Ramos (cell line): ENCODE measurements around the gene SLCO3A1.

ENCODE experiments used
- in situ Hi-C: fragments of 300-500 bp; cut with MboI; formaldehyde crosslinking; loops from one replicate; pipeline ENCODE4 v1.14.3; 2022; ENCODE audit warnings: low sequenced_read_pairs; ENCODE audit not compliant: unreplicated experiment

SLCO3A1 gene

DNA sequence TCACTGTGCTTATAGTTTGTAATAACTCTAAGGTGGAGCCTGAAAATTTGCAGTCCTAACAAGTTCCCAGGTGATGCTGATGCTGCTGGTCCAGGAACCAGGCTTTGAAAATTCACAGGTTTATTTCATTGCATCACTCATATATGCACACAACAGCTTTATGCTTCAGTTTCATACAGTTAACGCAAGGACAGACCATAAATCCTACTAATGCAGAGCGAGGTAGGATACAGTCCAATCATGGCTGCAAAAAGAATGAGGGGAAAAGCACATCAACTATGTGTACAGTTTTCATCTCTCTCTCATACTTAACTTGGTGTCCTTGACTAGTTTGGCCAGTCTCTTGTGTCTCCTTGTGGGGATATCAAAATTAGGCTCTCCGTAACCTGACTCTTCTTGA is 135.1 kb downstream of the SLCO3A1 start:
- in situ Hi-C loops: no loop called here

DNA sequence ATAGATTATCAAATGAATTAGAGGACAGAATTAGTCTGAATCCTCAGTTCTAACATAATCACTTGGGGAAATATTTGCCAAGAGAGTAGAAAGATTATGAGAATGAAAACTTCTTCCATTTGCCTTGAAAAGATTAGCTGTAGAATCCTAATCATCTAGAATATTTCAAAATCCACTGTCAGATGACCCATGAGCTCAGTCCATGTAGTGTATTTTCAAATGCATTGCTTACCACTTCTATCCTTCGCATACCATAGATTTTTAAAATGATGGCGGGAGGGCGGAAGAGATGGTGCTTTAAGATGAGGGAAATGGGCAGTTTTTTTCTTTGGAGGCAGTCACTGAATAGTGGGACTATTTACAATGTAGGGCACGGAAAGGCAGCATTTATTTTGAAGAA is 136.3 kb downstream of the SLCO3A1 start:
- in situ Hi-C loops: no loop called here

GRCh38 chr15:91992945-91993344 is 139.4 kb downstream of the SLCO3A1 start:
- in situ Hi-C loops: no loop called here

DNA sequence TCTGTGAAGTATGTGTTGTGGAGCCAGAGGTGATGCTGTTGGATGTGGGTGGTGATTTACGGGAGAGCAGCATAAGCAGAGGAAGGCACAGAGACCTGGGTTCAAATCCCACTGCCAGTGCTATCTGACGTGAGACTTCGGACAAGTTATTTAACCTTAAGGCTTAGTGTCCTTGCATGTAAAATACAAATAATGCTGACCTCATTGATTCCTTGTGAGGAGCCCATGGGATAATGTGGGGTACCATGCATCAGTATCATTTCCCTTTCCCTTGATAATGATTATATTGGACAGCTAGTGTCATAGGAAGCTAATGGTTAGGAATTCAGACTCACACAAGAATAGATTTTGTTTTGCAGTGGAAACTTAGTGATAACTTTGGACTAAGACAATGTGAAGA is 141.6 kb downstream of the SLCO3A1 start:
- in situ Hi-C loops: no loop called here

DNA sequence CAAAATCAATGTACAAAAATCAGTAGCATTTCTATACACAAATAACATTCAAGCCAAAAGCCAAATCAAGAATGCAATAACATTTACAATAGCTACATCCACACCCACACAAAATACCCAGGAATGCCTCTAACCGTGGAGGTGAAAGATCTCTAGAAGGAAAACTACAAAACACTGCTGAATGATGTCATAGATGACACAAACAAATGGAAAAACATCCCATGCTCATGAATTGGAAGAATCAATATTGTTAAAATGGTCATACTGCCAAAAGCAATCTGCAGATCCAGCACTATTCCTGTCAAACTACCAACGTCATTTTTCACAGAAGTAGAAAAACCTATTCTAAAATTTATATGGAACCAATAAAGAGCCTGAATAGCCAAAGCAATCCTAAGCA is 143.7 kb downstream of the SLCO3A1 start:
- in situ Hi-C loops: no loop called here

- in situ Hi-C loops: no loop called here
Observed at GRCh38 chr15:92000709-92001108, 147.2 kb downstream of the SLCO3A1 start.

GRCh38 chr15:92001307-92001706 is 147.8 kb downstream of the SLCO3A1 start:
- in situ Hi-C loops: no loop called here

GRCh38 chr15:92002666-92003065 is 149.2 kb downstream of the SLCO3A1 start:
- in situ Hi-C loops: no loop called here

DNA sequence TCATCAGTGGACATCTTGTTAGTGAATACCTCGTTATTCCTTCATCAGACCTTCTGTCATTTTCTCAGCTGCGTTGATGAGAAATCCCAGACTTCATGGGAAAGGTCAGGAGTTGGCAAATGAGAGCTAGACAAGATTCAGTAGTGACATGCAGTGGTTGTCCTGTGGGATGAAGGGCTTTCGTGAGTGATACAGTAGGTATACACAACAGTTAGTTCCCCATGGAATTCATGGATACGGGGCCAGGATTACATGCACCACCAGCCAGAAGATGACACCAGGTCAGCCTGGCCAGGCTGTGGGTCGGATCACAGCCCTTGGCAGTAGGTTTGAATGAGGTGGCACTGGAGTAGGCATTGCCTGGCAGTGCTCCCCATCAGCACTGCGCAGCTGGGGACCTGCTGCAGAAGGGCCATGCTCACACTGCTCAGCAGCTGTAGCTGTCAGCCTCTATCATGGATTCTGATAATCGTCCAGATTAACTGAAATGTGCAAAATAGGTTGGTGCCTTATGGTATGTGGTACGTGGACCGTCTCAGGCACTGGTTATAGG is 150.1 kb downstream of the SLCO3A1 start:
- in situ Hi-C loops: no loop called here

GRCh38 chr15:92005154-92005553 is 151.6 kb downstream of the SLCO3A1 start:
- in situ Hi-C loops: no loop called here

DNA sequence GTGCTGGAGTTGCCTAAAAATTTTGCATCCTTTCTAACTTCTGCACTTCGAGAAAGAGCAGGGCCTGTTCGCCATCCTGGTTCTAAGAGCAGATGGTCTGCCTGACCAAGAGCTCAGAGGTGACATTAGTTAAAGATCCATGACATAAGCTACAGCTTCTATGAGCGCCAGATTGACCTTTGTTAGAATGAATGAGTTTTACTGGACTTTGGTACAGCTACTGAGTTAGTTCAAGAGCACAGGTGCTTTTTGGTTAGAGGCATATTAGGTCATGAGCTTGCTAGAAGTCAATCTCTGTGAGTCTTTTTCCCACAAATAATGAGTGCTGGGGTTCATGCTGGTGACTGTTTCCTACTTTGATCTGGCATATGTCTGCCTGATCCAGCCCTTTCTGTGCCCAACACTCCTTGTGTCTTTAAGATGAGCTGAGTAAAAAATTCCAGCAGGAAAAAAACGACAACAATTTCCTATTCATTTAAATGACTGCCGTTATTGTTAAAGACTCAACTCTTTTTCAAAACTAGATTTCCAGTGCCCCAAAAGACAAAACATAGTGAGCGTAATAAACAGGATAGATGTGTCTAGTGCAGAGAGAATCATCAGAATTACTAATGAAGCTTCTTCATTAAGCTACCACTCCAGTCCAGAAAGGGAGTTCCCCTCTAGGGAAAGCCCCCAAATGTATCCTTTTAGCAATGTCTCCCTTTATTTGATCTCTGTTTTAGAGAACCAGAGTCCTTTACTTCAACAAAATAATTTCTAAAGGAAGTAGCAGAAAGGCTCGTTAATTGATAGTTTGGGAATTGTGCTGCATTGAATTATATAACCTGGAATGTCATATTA is 152.9 kb downstream of the SLCO3A1 start:
- in situ Hi-C loops: no loop called here

- in situ Hi-C loops: no loop called here
Observed at GRCh38 chr15:92009162-92009561, 155.7 kb downstream of the SLCO3A1 start.

DNA sequence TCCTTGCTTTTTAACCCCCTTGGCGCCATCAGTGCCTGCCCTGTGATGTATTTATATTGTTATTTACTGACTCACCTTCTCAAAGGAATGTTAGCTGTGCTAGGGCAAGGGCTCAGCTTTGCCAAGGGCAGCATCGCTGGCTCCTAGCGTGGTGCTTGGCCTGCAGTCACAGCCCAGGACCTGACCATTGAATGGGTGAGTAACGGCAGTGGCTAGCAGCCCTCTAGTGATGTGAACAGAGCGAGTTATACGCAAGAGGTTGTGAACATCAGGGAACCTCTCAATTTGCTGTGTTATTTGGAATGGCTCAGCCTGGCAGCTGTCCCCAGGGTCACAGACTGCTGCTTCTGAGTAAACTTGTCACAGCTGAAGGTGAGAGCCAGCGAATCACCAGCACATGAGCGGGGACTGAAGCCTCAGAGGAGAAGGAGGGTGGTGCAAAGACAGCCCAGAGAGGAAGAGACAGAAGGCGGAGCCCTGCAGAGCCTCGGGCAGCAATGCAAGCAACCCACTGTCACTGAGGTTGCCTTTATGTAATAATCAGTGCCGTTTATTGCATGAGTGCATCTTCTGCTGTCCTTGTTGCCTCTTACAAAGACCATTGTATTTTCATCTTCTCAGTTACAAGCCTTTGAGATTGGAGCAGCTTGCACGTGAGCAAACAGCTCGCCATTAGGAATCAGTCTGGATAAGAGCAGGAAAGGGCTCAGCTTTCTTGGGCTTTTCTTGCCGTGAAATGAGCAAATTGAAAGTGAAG is 158.3 kb downstream of the SLCO3A1 start:
- in situ Hi-C loops: no loop called here

DNA sequence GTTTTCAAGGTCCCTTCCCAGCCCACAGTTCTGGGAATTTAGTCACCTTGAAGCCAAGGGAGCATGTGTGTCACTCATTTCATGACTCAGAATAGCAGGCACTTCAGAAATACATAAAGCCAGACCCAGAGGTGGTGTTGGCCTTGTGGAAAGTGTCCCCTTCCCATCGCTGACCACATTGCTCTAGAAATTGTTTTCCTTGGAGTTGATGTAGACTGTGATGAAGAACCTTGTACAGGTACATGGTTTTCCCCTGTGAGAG is 158.8 kb downstream of the SLCO3A1 start:
- in situ Hi-C loops: no loop called here

GRCh38 chr15:92012881-92013280 is 159.4 kb downstream of the SLCO3A1 start:
- in situ Hi-C loops: no loop called here

DNA sequence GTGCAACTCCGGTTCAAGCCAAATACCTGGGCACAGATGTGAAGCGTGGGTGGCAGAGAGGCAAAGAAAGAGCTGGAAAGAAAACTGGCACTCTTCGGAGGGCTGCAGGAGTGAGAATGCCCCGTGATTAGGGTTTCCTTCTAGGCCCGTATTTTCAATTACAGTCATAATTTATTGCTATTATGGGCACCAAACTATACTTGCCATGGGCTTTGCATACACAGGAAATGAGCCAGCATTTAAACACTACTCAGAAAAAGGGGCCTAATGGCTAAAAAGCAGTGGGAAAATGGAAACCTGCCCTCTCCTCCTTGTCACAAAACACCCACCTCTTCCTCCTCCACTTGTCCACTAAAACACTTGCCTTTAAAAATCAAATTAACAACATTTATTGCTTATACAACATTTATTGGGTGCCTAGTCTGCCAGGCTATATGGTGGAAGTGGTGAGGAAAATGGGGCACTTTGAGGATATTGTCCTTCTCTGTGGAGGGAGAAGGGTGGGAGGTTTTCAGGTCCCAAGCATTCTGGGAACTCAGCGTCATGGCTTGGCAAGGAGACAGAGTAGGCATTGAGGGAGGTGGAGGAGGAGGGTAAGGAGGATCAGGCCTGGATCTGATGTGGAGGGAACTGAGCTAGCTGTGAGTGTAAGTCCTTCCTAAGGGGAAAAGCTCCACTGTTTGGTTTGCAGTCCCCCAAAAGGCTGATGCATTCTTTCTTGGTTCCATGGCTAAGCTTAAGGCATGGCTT is 160.9 kb downstream of the SLCO3A1 start:
- in situ Hi-C loops: no loop called here

- in situ Hi-C loops: no loop called here
Observed at GRCh38 chr15:92017882-92018534, 164.5 kb downstream of the SLCO3A1 start.

DNA sequence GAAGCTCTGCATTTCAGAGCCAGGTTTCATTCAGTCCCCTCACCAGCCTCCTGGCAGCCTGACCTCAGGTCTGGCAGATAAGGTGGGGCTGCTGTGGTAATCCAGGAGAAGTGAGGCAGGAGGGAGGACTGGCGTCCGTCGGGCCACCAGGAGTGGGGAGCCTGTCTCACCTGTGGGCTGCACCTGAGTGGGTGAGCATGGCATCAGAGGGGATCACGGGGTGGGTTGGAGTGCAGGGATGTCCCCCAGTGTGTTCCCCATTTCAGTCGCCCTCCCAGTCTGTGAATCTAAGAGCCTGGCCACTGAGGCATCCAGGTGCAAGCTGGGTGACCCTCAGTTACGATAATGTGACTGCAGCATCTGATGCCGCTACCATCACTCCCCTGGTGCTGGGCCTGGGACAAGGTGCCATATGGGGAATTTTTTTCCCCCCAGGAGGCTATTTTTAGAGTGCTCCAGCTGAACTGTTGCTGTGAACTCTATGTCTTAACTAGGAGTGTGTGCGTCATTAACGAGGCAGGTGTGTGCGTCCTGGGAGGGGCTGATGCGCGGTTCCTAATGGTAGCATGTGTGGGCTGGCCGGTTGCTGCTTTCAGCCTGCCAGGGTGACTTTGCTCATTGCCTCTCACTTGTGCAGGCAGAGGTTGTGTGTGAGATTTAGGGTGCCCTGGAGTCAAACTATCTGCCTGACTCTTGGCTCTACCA is 165.2 kb downstream of the SLCO3A1 start:
- in situ Hi-C loops: no loop called here

GRCh38 chr15:92019706-92020105 is 166.2 kb downstream of the SLCO3A1 start:
- in situ Hi-C loops: no loop called here

DNA sequence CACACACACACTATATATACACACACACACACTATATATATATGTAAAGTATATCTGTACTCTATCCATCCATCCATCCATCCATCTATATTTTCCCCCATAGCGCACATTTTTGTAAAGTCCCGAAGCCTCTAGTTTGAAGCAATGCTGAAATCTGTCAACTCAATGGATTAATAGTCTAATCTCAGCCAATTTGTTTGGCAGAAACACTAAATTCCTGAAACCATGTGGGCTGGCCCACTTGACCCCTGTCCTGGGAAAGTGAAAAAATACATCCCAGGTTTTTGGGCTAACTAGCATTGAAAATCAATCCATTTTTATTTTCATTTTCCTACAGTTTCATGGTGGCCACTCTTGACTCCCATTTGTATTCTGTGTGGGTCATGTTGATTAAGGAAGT is 166.7 kb downstream of the SLCO3A1 start:
- in situ Hi-C loops: no loop called here
